Measurements from ENCODE around the gene EIF3J.

The EIF3J gene

GRCh38 chr15:44584162-44584749 is 47.3 kb downstream of the EIF3J start:
- ATAC-seq = peak; percentile 94
- TF ChIP-seq CSDC2 (CRISPR knock-in tag; IDR thresholded peaks at IDR 0.05) (no peak), ARNTL (CRISPR knock-in tag; IDR thresholded peaks at IDR 0.05; ENCODE audit: borderline replicate concordance, low read depth) (no peak), ZNF565 (CRISPR knock-in tag; conservative IDR thresholded peaks at IDR 0.05; ENCODE audit: low read depth) (no peak), TCF4 (CRISPR knock-in tag; IDR thresholded peaks at IDR 0.05; ENCODE audit: borderline replicate concordance) (no peak), CREB5 (CRISPR knock-in tag; IDR thresholded peaks at IDR 0.05; ENCODE audit: low read depth) (no peak), RARB (CRISPR knock-in tag; IDR thresholded peaks at IDR 0.05) (no peak), OSR1 (CRISPR knock-in tag; IDR thresholded peaks at IDR 0.05) (no peak), ZFP3 (CRISPR knock-in tag; IDR thresholded peaks at IDR 0.05) (no peak), SNAI2 (CRISPR knock-in tag; IDR thresholded peaks at IDR 0.05) (no peak), BACH2 (CRISPR knock-in tag; IDR thresholded peaks at IDR 0.05; ENCODE audit: borderline replicate concordance) (no peak), POU6F1 (CRISPR knock-in tag; IDR thresholded peaks at IDR 0.05; ENCODE audit: borderline replicate concordance, low read depth) (no peak), PATZ1 (CRISPR knock-in tag; IDR thresholded peaks at IDR 0.05; ENCODE audit: borderline replicate concordance) (no peak)

GRCh38 chr15:44585633-44586032 is 48.7 kb downstream of the EIF3J start:
- ATAC-seq = no peak
- TF ChIP-seq TCF4 (CRISPR knock-in tag; IDR thresholded peaks at IDR 0.05; ENCODE audit: borderline replicate concordance) (no peak), PPARA (CRISPR knock-in tag; IDR thresholded peaks at IDR 0.05; ENCODE audit: borderline replicate concordance) (no peak), ZC3H10 (CRISPR knock-in tag; IDR thresholded peaks at IDR 0.05) (no peak), OSR1 (CRISPR knock-in tag; IDR thresholded peaks at IDR 0.05) (no peak), CSRNP3 (CRISPR knock-in tag; IDR thresholded peaks at IDR 0.05) (no peak), ISL1 (CRISPR knock-in tag; IDR thresholded peaks at IDR 0.05) (no peak), CREB5 (CRISPR knock-in tag; IDR thresholded peaks at IDR 0.05; ENCODE audit: low read depth) (no peak), BACH2 (CRISPR knock-in tag; IDR thresholded peaks at IDR 0.05; ENCODE audit: borderline replicate concordance) (no peak), SNAI2 (CRISPR knock-in tag; IDR thresholded peaks at IDR 0.05) (no peak), GLIS3 (CRISPR knock-in tag; IDR thresholded peaks at IDR 0.05) (no peak), ZNF70 (CRISPR knock-in tag; IDR thresholded peaks at IDR 0.05) (no peak), ESRRG (CRISPR knock-in tag; IDR thresholded peaks at IDR 0.05) (no peak), RARB (CRISPR knock-in tag; IDR thresholded peaks at IDR 0.05) (no peak), CSDC2 (CRISPR knock-in tag; IDR thresholded peaks at IDR 0.05) (no peak), ZNF8 (CRISPR knock-in tag; IDR thresholded peaks at IDR 0.05) (no peak), PATZ1 (CRISPR knock-in tag; IDR thresholded peaks at IDR 0.05; ENCODE audit: borderline replicate concordance) (no peak)

- ATAC-seq = no peak
- TF ChIP-seq TCF4 (CRISPR knock-in tag; IDR thresholded peaks at IDR 0.05; ENCODE audit: borderline replicate concordance) = no peak
- no peak for TF ChIP-seq ZFP3 (CRISPR knock-in tag; IDR thresholded peaks at IDR 0.05)
- no peak for TF ChIP-seq ISL1 (CRISPR knock-in tag; IDR thresholded peaks at IDR 0.05)
- TF ChIP-seq ZNF8 (CRISPR knock-in tag; IDR thresholded peaks at IDR 0.05) = no peak
- TF ChIP-seq OSR1 (CRISPR knock-in tag; IDR thresholded peaks at IDR 0.05) = no peak
These were observed 51.6 kb downstream of the EIF3J start for GRCh38 chr15:44588541-44588940.
